Measurements from ENCODE around the gene ZRANB3. TPM values are rescaled to one million over a fixed set of nuclear protein-coding genes. Genes with fewer than 3 reads are reported as not detected.

ZRANB3 gene
- total and polyA plus RNA-seq, 2 of the 13 experiments (the other 11 are each of a cell fraction or from before 2014, with no cell fraction given): 5.8 to 25.2 TPM

DNA sequence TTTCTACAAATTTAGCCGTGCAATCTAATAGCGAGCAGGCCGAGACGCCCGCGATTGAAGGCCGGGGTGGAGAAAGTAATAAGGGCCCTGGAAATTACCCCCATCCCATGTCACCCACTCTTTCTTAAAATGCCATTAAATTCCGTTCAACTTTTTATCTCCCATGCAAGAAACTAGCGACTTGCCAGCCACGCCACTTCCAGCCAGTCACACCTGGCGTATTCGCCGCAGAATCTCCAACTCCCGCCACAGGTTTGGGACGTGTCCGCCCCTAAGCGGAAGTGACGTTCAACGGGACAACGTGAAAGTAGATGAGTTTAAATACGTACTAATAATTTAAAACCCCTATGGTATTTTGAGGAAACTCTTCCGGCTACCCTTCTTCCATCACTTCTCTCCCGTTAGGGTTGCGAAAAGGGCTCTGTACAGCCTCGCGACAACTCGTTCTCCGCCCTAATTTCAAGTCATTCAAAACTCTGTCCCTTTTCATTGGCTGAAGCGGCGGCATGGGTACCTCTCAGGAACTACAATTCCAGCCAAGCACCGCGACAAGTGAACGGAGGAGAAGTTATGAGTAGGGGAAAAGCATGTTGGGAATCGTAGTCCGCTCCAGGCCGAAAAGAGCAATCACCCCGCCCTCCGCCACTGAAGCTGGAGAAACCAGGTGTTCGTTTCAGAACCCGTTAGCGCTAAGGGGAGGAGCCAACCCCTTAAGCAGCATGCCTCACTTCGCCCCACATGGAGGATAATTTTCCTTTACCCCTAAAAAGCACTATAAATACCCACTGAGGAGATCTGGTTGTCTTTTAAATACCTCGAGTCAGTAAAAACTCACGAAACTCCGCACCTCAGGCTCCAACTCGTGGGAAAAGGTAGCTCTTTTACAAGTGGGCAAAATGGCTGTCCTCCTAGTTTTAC is at the start of gene ZRANB3 (continued):
- TF ChIP-seq, protein P1, sequence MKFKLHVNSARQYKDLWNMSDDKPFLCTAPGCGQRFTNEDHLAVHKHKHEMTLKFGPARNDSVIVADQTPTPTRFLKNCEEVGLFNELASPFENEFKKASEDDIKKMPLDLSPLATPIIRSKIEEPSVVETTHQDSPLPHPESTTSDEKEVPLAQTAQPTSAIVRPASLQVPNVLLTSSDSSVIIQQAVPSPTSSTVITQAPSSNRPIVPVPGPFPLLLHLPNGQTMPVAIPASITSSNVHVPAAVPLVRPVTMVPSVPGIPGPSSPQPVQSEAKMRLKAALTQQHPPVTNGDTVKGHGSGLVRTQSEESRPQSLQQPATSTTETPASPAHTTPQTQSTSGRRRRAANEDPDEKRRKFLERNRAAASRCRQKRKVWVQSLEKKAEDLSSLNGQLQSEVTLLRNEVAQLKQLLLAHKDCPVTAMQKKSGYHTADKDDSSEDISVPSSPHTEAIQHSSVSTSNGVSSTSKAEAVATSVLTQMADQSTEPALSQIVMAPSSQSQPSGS (CRISPR knock-in tag; IDR thresholded peaks at IDR 0.05): peak; percentile 84; the same call in 1 of the 2 replicates
- no peak for TF ChIP-seq ZNF382 (CRISPR knock-in tag; IDR thresholded peaks at IDR 0.05; ENCODE audit: borderline replicate concordance)
- TF ChIP-seq GTF2F1 (IDR thresholded peaks at IDR 0.05; ENCODE audit: low read length): peak; percentile 57; the same call in 1 of the 2 replicates
- peak; percentile 68 for TF ChIP-seq ZFX (CRISPR knock-in tag; IDR thresholded peaks at IDR 0.05; ENCODE audit: low read depth)
- TF ChIP-seq NFKB2 (CRISPR knock-in tag; IDR thresholded peaks at IDR 0.05; ENCODE audit: borderline replicate concordance): no peak
- TF ChIP-seq, protein P2, sequence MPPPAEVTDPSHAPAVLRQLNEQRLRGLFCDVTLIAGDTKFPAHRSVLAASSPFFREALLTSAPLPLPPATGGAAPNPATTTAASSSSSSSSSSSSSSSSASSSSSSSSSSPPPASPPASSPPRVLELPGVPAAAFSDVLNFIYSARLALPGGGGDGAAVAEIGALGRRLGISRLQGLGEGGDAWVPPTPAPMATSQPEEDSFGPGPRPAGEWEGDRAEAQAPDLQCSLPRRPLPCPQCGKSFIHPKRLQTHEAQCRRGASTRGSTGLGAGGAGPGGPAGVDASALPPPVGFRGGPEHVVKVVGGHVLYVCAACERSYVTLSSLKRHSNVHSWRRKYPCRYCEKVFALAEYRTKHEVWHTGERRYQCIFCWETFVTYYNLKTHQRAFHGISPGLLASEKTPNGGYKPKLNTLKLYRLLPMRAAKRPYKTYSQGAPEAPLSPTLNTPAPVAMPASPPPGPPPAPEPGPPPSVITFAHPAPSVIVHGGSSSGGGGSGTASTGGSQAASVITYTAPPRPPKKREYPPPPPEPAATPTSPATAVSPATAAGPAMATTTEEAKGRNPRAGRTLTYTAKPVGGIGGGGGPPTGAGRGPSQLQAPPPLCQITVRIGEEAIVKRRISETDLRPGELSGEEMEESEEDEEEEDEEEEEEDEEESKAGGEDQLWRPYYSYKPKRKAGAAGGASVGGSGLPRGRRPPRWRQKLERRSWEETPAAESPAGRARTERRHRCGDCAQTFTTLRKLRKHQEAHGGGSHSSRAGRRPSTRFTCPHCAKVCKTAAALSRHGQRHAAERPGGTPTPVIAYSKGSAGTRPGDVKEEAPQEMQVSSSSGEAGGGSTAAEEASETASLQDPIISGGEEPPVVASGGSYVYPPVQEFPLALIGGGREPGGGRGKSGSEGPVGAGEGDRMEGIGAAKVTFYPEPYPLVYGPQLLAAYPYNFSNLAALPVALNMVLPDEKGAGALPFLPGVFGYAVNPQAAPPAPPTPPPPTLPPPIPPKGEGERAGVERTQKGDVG (CRISPR knock-in tag; IDR thresholded peaks at IDR 0.05; ENCODE audit: borderline replicate concordance): no peak
- no peak for TF ChIP-seq NR1H2 (CRISPR knock-in tag; IDR thresholded peaks at IDR 0.05; ENCODE audit: borderline replicate concordance, low read depth)
- TF ChIP-seq, protein P3, sequence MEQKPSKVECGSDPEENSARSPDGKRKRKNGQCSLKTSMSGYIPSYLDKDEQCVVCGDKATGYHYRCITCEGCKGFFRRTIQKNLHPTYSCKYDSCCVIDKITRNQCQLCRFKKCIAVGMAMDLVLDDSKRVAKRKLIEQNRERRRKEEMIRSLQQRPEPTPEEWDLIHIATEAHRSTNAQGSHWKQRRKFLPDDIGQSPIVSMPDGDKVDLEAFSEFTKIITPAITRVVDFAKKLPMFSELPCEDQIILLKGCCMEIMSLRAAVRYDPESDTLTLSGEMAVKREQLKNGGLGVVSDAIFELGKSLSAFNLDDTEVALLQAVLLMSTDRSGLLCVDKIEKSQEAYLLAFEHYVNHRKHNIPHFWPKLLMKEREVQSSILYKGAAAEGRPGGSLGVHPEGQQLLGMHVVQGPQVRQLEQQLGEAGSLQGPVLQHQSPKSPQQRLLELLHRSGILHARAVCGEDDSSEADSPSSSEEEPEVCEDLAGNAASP (CRISPR knock-in tag; IDR thresholded peaks at IDR 0.05; ENCODE audit: borderline replicate concordance): 0 out of 2 replicates have a peak, but pooled peaks have one; percentile 23
- TF ChIP-seq, protein P4, sequence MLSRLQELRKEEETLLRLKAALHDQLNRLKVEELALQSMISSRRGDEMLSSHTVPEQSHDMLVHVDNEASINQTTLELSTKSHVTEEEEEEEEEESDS (CRISPR knock-in tag; IDR thresholded peaks at IDR 0.05; ENCODE audit: borderline replicate concordance): peak; percentile 15; the same call in 1 of the 2 replicates
- TF ChIP-seq POLR2AphosphoS5 (IDR thresholded peaks at IDR 0.05; ENCODE audit: low read depth, low read length): peak; percentile 80
- no peak for TF ChIP-seq ZC3H4 (CRISPR knock-in tag; IDR thresholded peaks at IDR 0.05; ENCODE audit: borderline replicate concordance)
- peak; percentile 54; the same call in 1 of the 2 replicates for TF ChIP-seq ZNF605 (CRISPR knock-in tag; IDR thresholded peaks at IDR 0.05)
- no peak for TF ChIP-seq ZNF251 (CRISPR knock-in tag; IDR thresholded peaks at IDR 0.05)
- no peak for TF ChIP-seq ZNF460 (CRISPR knock-in tag; IDR thresholded peaks at IDR 0.05; ENCODE audit: borderline replicate concordance)
- TF ChIP-seq, protein P5, sequence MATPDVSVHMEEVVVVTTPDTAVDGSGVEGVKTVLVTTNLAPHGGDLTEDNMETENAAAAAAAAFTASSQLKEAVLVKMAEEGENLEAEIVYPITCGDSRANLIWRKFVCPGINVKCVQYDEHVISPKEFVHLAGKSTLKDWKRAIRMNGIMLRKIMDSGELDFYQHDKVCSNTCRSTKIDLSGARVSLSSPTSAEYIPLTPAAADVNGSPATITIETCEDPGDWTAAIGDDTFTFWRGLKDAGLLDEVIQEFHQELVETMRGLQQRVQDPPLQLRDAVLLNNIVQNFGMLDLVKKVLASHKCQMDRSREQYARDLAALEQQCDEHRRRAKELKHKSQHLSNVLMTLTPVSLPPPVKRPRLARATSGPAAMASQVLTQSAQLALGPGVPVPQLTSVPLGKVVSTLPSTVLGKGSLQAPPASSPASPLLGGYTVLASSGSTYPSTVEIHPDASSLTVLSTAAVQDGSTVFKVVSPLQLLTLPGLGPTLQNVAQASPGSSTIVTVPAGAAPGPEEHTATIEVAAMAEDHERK (CRISPR knock-in tag; IDR thresholded peaks at IDR 0.05; ENCODE audit: low read depth): 0 out of 2 replicates have a peak, but pooled peaks have one; percentile 34
- TF ChIP-seq, protein P6, sequence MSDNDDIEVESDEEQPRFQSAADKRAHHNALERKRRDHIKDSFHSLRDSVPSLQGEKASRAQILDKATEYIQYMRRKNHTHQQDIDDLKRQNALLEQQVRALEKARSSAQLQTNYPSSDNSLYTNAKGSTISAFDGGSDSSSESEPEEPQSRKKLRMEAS (IDR thresholded peaks at IDR 0.05): peak; percentile 93

Data from HepG2 (cell line).